SK-N-SH (cell line): ENCODE results near the gene POLA1. TPM values are rescaled to one million over a fixed set of nuclear protein-coding genes. Genes with fewer than 3 reads are reported as not detected.
A peak's percentile ranks its signal among the peaks of the same experiment; 100 is the strongest.

Source experiments
- CTCF ChIA-PET: fragments of 300-600, 350-600 bp; formaldehyde crosslinking; extraction: SDS; loops from one replicate; lab custom pipeline; 2021; lab: Yijun Ruan, JAX
- POLR2A ChIA-PET: fragments of 350-600 bp; sonication (Branson Sonifier 250); formaldehyde crosslinking; extraction: SDS; loops from one replicate; lab custom pipeline; 2020; ENCODE audit warnings: antibody characterized with exemption, inconsistent platforms; lab: Yijun Ruan, JAX
- DNase-seq: peaks from one replicate; pipeline ENCODE4 v3.0.0; 2012
- H2AFZ ChIP-seq: fragments of 200-600 bp; sonication (generic); 2 replicates; pipeline ENCODE4 v1.8.1; 2016; ENCODE audit warnings: antibody characterized with exemption, mild to moderate bottlenecking, low read depth
- H3F3A ChIP-seq: fragments of 200-600 bp; sonication (generic); replicated peaks from 2 replicates; pipeline ENCODE3; 2016; ENCODE audit warnings: antibody characterized with exemption, mild to moderate bottlenecking; ENCODE audit not compliant: insufficient read depth
- H3K27ac ChIP-seq, 2 experiments: fragments of 200-500 bp in 1 of 2; fragments of 200-600 bp in 1 of 2; sonication (Bioruptor generic) in 1 of 2; sonication (generic), shearing (Covaris generic) in 1 of 2; 2 replicates each; pipeline versions ENCODE4 v1.5.1 to v1.6.1; 2014 to 2016; ENCODE audit warnings: low read depth in 2 of 2, inconsistent platforms in 1 of 2, low read length in 1 of 2, mild to moderate bottlenecking in 1 of 2, mixed read lengths in 1 of 2
- H3K27me3 ChIP-seq: fragments of 200-600 bp; sonication (generic), shearing (Covaris generic); 2 replicates; pipeline ENCODE4 v1.6.1; 2016; ENCODE audit warnings: mixed run types; ENCODE audit not compliant: insufficient read depth
- H3K36me3 ChIP-seq, 2 experiments: fragments of 200-500 bp in 1 of 2; fragments of 200-600 bp in 1 of 2; sonication (Bioruptor generic) in 1 of 2; sonication (generic) in 1 of 2; replicated peaks in 1 of 2; 2 replicates each; pipeline versions ENCODE3 to v1.5.1; 2014 to 2016; ENCODE audit warnings: low read length in 1 of 2, mild to moderate bottlenecking in 1 of 2; ENCODE audit not compliant: insufficient read depth in 2 of 2, control insufficient read depth in 1 of 2
- H3K4me1 ChIP-seq, 2 experiments: fragments of 200-500 bp in 1 of 2; fragments of 200-600 bp in 1 of 2; sonication (Bioruptor generic) in 1 of 2; sonication (generic), shearing (Covaris generic) in 1 of 2; 2 replicates each; pipeline versions ENCODE4 v1.5.1 to v1.6.1; 2014 to 2016; ENCODE audit warnings: low read depth in 1 of 2, low read length in 1 of 2, mixed run types in 1 of 2; ENCODE audit not compliant: insufficient read depth in 2 of 2, control insufficient read depth in 1 of 2
- H3K4me2 ChIP-seq: fragments of 200-600 bp; sonication (generic), shearing (Covaris generic); 2 replicates; pipeline ENCODE4 v1.6.1; 2017; ENCODE audit warnings: mixed run types
- H3K4me3 ChIP-seq, 2 experiments: fragments of 200-500 bp in 1 of 2; fragments of 200-600 bp in 1 of 2; sonication (Bioruptor generic) in 1 of 2; sonication (generic), shearing (Covaris generic) in 1 of 2; 2 replicates each; pipeline versions ENCODE4 v1.5.1 to v1.8.1; 2014 to 2016; ENCODE audit warnings: low read depth in 2 of 2, inconsistent platforms in 1 of 2, low read length in 1 of 2, mild to moderate bottlenecking in 1 of 2, mixed read lengths in 1 of 2, moderate library complexity in 1 of 2
- H3K79me2 ChIP-seq: fragments of 200-600 bp; sonication (generic); 2 replicates; pipeline ENCODE4 v1.8.1; 2017; ENCODE audit warnings: mild to moderate bottlenecking; ENCODE audit not compliant: insufficient read depth
- H3K9ac ChIP-seq: fragments of 200-600 bp; sonication (generic); 2 replicates; pipeline ENCODE4 v1.6.1; 2017; ENCODE audit warnings: mixed run types
- H3K9me2 ChIP-seq: fragments of 200-600 bp; sonication (generic); 2 replicates; pipeline ENCODE4 v1.6.1; 2017; ENCODE audit warnings: mixed run types
- H3K9me3 ChIP-seq: fragments of 200-600 bp; sonication (generic); 2 replicates; pipeline ENCODE4 v1.6.1; 2017; ENCODE audit warnings: mixed run types, mild to moderate bottlenecking, moderate library complexity
- H4K20me1 ChIP-seq: fragments of 200-600 bp; sonication (generic); 2 replicates; pipeline ENCODE4 v1.6.1; 2017; ENCODE audit warnings: mild to moderate bottlenecking, mixed run types; ENCODE audit not compliant: insufficient read depth
- CHD2 ChIP-seq: fragments of 150-350 bp; IDR thresholded peaks from 2 replicates; pipeline ENCODE4 v1.6.1; 2018; ENCODE audit warnings: low read length; ENCODE audit not compliant: partially characterized antibody
- CTCF ChIP-seq: fragments of 200-600 bp; sonication (generic); IDR thresholded peaks from 2 replicates; pipeline ENCODE4 v1.6.1; 2017; ENCODE audit warnings: antibody characterized with exemption, mild to moderate bottlenecking, moderate library complexity
- ELF1 ChIP-seq: IDR thresholded peaks from 2 replicates; pipeline ENCODE4 v1.4.0; 2012
- EP300 ChIP-seq, 2 experiments: IDR thresholded peaks; 2 replicates each; pipeline versions ENCODE4 v1.4.0 to v1.6.1; 2012; ENCODE audit warnings: borderline replicate concordance in 1 of 2, low read depth in 1 of 2, low read length in 1 of 2
- FOSL2 ChIP-seq: IDR thresholded peaks from 2 replicates; pipeline ENCODE4 v1.4.0; 2012; ENCODE audit warnings: low read depth, mild to moderate bottlenecking, moderate library complexity, borderline replicate concordance
- FOXJ3 ChIP-seq: sonication (generic); formaldehyde crosslinking; IDR thresholded peaks from 2 replicates; pipeline ENCODE4 v1.5.1; 2020; ENCODE audit warnings: mild to moderate bottlenecking, missing genetic modification reagents
- GABPA ChIP-seq: IDR thresholded peaks from 2 replicates; pipeline ENCODE4 v1.4.0; 2012; ENCODE audit warnings: low read depth, mild to moderate bottlenecking
- GATA2 ChIP-seq: sonication (generic); formaldehyde crosslinking; IDR thresholded peaks from 2 replicates; pipeline ENCODE4 v1.5.0; 2020; ENCODE audit warnings: mild to moderate bottlenecking, missing genetic modification reagents
- IRF3 ChIP-seq: fragments of 150-350 bp; IDR thresholded peaks from 2 replicates; pipeline ENCODE4 v1.6.1; 2016; ENCODE audit warnings: mild to moderate bottlenecking, low read depth, low read length
- POLR2AphosphoS5 ChIP-seq: IDR thresholded peaks from 2 replicates; pipeline ENCODE4 v1.6.1; 2012; ENCODE audit warnings: low read depth, low read length
- RAD21 ChIP-seq: IDR thresholded peaks from 2 replicates; pipeline ENCODE4 v1.6.1; 2012; ENCODE audit warnings: mild to moderate bottlenecking, low read length
- RCOR1 ChIP-seq: fragments of 150-350 bp; IDR thresholded peaks from 2 replicates; pipeline ENCODE4 v1.6.1; 2017; ENCODE audit warnings: antibody characterized with exemption, low read length
- REST ChIP-seq: IDR thresholded peaks from 2 replicates; pipeline ENCODE4 v1.6.1; 2012; ENCODE audit warnings: mild to moderate bottlenecking, low read depth, low read length, moderate library complexity
- SIN3A ChIP-seq: IDR thresholded peaks from 2 replicates; pipeline ENCODE4 v1.6.1; 2012; ENCODE audit warnings: low read depth, mild to moderate bottlenecking, low read length, moderate library complexity, borderline replicate concordance
- SMC3 ChIP-seq: IDR thresholded peaks from 2 replicates; pipeline ENCODE4 v1.6.1; 2012; ENCODE audit warnings: low read depth, low read length, improper control_type of control experiment
- TCF12 ChIP-seq: IDR thresholded peaks from 2 replicates; pipeline ENCODE4 v1.4.0; 2012
- TEAD4 ChIP-seq: IDR thresholded peaks from 2 replicates; pipeline ENCODE4 v1.4.0; 2012; ENCODE audit warnings: mild to moderate bottlenecking, borderline replicate concordance; ENCODE audit not compliant: insufficient read depth
- ZBTB33 ChIP-seq: IDR thresholded peaks from 2 replicates; pipeline ENCODE4 v1.4.0; 2012; ENCODE audit warnings: low read depth, borderline replicate concordance
- WGBS: methylation state at CpG from one replicate; pipeline ENCODE4 v1.1.6; 2017; ENCODE audit warnings: low lambda C conversion rate; 5-methylcytosine and 5-hydroxymethylcytosine counted together
- polyA plus RNA-seq, 3 experiments: library from polyadenylated mRNA; depleted of rRNA; stranded (reverse); fragments of >200 nt; gene quantifications; 2 replicates each; pipeline ENCODE4 v1.2.3, GENCODE V29; 2012

POLA1 gene
- polyA plus RNA-seq, 1 of the 3 experiments (the other 2 are of a cell fraction), result 2.8 TPM

- Histone ChIP-seq H3K9me3 (no peaks in the 10 kb centered on the region), H3K4me2 (peak overlapping the region; percentile 61; the same call in 1 of the 2 replicates), H3K4me1 (peaks cover 0 to 9% of the 10 kb centered on the region in 2 experiments; a peak in 1 of 4 replicates), H4K20me1 (no peaks in the 10 kb centered on the region), H3K27ac (no peak overlapping the region), H3K27me3 (peaks cover 82% of the 10 kb centered on the region), H3F3A (no peaks in the 10 kb centered on the region), H2AFZ (0 out of 2 replicates have a peak overlapping the region, but pooled peaks have one; percentile 11), H3K9ac (no peak overlapping the region), H3K79me2 (no peaks in the 10 kb centered on the region), H3K9me2 (no peaks in the 10 kb centered on the region), H3K36me3 (no peaks in the 10 kb centered on the region)
- POLR2A ChIA-PET, result no interaction called here
- DNase-seq, result no peak
- TF ChIP-seq ELF1 (no peak), SMC3 (no peak), ZBTB33 (no peak)
- TF ChIP-seq, all 33 proteins: peak for 0
- peak overlapping the region; percentile 11 to 28; a peak in 3 of 4 replicates for H3K4me3 ChIP-seq
- CTCF ChIA-PET, result interaction anchor here (0.8 to 2.7 kb wide), 14 partner anchors 11 to 272 kb away, joined by 3 to 32 read pairs (median 4); no protein-coding TSS in a partner anchor
- 0% methylated on average over 11 of the region's 27 CpGs for WGBS
These were observed 326.7 kb downstream of the POLA1 start for GRCh38 chrX:25020391-25020904.

GRCh38 chrX:25020905-25021449, 327.3 kb downstream of the POLA1 start:
- Histone ChIP-seq H3K79me2 (no peaks in the 10 kb centered on the region), H3K27ac (no peak overlapping the region), H3K36me3 (no peaks in the 10 kb centered on the region), H3K9me3 (no peaks in the 10 kb centered on the region), H3K4me3 (peak overlapping the region; percentile 28 to 39), H3K4me2 (peak overlapping the region; percentile 61), H4K20me1 (no peaks in the 10 kb centered on the region), H3K9me2 (no peaks in the 10 kb centered on the region), H2AFZ (no peak overlapping the region), H3F3A (no peaks in the 10 kb centered on the region), H3K9ac (no peak overlapping the region), H3K27me3 (peaks cover 77% of the 10 kb centered on the region), H3K4me1 (peaks cover 0 to 9% of the 10 kb centered on the region in 2 experiments; a peak in 1 of 4 replicates)
- ChIA-PET POLR2A (no interaction called here), CTCF (interaction anchor here (0.7 to 2.7 kb wide), 21 partner anchors 8 to 273 kb away, joined by 3 to 32 read pairs (median 4); no protein-coding TSS in a partner anchor)
- peak; percentile 88 for DNase-seq
- 32% methylated on average over 18 of the region's 35 CpGs for WGBS
- TF ChIP-seq TCF12 (no peak), TEAD4 (no peak), RCOR1 (no peak), CHD2 (no peak), EP300 (IDR thresholded peaks at IDR 0.05; ENCODE audit: borderline replicate concordance in 1 of 2, low read depth in 1 of 2, low read length in 1 of 2) (no peak), SIN3A (no peak), RAD21 (peak; percentile 62), REST (no peak), FOXJ3 (CRISPR knock-in tag) (no peak), SMC3 (peak; percentile 28; the same call in 1 of the 2 replicates), GABPA (no peak), CTCF (peak; percentile 69), GATA2 (CRISPR knock-in tag) (no peak), IRF3 (no peak), POLR2AphosphoS5 (no peak), FOSL2 (no peak)
